Measurements from ENCODE around the gene TIMM23B. TPM values are rescaled to one million over a fixed set of nuclear protein-coding genes. Genes with fewer than 3 reads are reported as not detected.
"Not testable (repeated sequence)": the region's sequence is repeated elsewhere in the genome, so short reads cannot be mapped to it uniquely, and the experiment has no call there.

The TIMM23B gene
- 10 to 100 TPM; 12.4 to 29.9 TPM for total RNA-seq

DNA sequence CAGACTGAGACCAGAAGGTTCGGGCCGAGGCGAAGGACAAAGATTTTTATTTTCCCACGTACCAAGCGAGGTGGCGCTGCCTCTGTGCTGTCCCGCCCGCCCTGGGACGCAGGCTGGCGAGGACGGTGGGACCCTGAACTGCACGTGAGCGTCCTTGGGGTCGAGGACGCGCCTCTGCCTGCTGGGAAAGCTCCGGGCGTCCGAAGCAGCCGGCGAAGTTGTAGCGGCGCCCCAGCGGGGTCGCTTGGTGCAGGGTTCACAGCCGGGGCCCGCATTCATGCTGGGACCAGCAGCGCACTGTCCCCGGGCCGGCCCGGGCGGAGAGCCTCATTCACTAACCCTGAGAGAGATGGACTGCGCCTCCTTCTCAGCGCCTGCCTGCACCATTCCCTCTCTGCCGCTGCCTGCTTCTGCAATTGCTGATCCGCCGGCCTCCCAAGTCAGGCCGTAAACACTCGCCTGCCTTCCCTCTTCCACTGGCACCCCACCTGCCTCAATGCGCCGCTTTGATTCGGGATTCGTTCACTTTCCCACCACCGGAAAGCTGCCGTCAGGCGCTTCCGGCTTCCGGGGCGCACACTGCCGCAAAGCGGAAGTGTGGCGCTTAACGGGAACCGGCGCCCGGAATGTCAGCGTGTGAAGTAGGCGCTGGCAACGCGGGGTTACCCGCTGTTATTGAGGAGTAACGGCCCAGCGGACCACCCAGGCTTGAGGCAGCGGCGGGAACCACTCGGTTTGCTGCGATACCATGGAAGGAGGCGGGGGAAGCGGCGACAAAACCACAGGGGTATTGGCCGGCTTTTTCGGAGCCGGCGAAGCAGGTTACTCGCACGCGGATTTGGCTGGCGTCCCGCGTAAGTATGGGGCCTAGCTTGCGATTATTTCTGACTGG, at the start of gene TIMM23B, which contains the start of gene PARG:
TSS of gene TIMM23B (plus strand) at position 607 of the 892 bp plus-strand sequence. CDS start at position 749, 142 bp downstream.
TSS of gene PARG (minus strand) at position 581 of the 892 bp plus-strand sequence. CDS start at position 279, 302 bp downstream.
- H3K27ac ChIP-seq, result peak within 1 kb of the TSS in 1 of 2 donors; percentile 31
- intact Hi-C loops (cut with DNase I), result not testable (repeated sequence)
- peak; percentile 56 for DNase-seq (ENCODE audit: low spot score)

GRCh38 chr10:49899999-49900398, 41.9 kb upstream of the TIMM23B start:
- H3K36me3 ChIP-seq; H3K27me3 ChIP-seq (replicated peaks; ENCODE audit: insufficient read depth); H3K4me1 ChIP-seq (replicated peaks); H3K4me3 ChIP-seq; DNase-seq (ENCODE audit: low spot score); H3K27ac ChIP-seq; H3K9me3 ChIP-seq; intact Hi-C loops (cut with DNase I): not testable (repeated sequence)
- 88% methylated on average over 2 of the region's 2 CpGs for WGBS

More for the DNA sequence above, at the start of gene TIMM23B, which contains the start of gene PARG:
- WGBS, result under 1% methylated on average over 76 of the region's 81 CpGs
- TF ChIP-seq POLR2AphosphoS5 (IDR thresholded peaks at IDR 0.05), result peak; percentile 83
- not testable (repeated sequence) for H3K36me3 ChIP-seq; H3K27me3 ChIP-seq (replicated peaks; ENCODE audit: insufficient read depth); H3K4me1 ChIP-seq (replicated peaks); H3K9me3 ChIP-seq
- peak within 1 kb of the TSS; percentile 66 to 86 for H3K4me3 ChIP-seq

- H3K4me3 ChIP-seq; H3K36me3 ChIP-seq; intact Hi-C loops (cut with DNase I); H3K27me3 ChIP-seq (replicated peaks; ENCODE audit: insufficient read depth); H3K27ac ChIP-seq; H3K4me1 ChIP-seq (replicated peaks); DNase-seq (ENCODE audit: low spot score); H3K9me3 ChIP-seq: not testable (repeated sequence)
- 88% methylated on average over 3 of the region's 3 CpGs for WGBS
These were observed 41.4 kb upstream of the TIMM23B start for GRCh38 chr10:49900406-49900805.

DNA sequence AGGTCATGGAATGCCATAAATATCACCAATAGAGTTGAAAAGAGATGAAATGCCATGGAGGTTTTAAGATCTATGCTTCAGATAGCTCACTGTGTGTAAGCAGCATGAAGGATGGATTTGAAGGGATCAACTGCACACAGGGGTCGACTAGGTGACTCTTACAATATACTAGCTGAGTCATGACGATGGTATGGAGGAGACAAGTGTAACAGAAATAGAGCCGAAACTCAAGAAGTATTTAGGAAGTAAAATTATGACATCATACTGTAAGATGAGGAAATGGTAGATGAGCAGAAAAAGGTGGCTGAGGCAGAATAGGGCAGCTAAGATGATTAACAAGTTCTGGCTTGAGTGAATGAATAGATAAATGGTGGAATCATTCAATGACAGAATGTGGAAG, 38.0 kb upstream of the TIMM23B start:
- intact Hi-C loops (cut with DNase I), result not testable (repeated sequence)
- 89% methylated on average over 3 of the region's 3 CpGs for WGBS

DNA sequence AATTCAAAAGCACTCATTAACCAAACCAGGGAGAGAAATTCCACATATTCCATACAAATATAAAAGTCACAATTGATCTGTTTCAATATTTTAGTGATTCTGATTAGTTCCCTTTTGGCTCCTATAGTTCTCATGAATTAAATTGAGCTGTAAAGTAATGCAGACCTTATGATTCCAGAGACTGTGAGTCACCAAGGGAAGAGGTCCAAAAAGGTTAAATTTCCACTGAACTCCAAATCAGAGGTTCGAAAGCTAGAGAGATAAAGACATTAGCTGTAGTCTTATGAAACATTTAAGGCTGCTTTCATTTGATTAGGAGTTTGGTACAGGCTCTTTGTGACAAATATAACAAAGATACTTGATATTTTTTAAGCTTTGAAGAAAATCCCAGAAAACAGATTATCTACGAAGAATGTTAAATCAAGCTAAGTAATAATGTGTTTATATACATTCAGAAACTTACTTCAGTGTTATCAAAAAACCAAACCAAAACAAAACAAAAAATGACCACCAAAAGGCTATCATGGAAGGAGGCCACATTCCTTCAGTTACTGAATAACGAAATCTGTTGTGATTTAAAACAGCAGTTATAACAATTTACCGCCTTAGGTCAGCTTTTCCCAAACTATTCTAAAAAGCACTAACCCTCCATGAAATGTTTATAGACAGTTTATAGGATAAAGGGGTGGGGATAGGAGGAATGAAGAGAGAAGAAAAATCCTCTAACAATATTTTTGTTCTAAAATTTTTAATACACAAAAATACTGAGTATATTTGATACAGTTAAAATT, 33.4 kb upstream of the TIMM23B start:
- DNase-seq (ENCODE audit: low spot score); H3K27me3 ChIP-seq (replicated peaks; ENCODE audit: insufficient read depth); H3K36me3 ChIP-seq; intact Hi-C loops (cut with DNase I); H3K27ac ChIP-seq; H3K4me3 ChIP-seq; H3K9me3 ChIP-seq; H3K4me1 ChIP-seq (replicated peaks): not testable (repeated sequence)
- WGBS, result 74% methylated on average over 4 of the region's 4 CpGs

More for the DNA sequence above, 38.0 kb upstream of the TIMM23B start:
- H3K9me3 ChIP-seq; DNase-seq (ENCODE audit: low spot score); H3K27ac ChIP-seq; H3K4me1 ChIP-seq (replicated peaks); H3K36me3 ChIP-seq; H3K27me3 ChIP-seq (replicated peaks; ENCODE audit: insufficient read depth); H3K4me3 ChIP-seq: not testable (repeated sequence)

DNA sequence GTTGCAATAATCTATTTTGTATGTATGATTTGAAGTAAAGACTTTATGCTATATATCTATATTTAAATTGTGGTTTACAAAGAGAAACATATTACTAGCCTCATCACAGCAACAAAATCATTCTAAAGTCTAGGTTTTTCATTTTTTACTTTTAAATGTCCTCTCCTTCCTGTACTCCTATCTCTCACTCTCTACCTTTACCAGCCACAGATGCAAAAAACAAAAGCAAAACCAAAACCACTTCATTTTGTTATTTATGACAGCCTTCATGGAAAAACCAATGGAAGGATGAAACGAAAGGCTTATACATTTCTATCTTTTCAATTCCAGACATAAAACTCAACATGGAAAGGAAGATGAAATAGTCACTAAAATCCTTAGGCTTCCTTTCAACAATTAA, 31.6 kb upstream of the TIMM23B start:
- H3K36me3 ChIP-seq; H3K27me3 ChIP-seq (replicated peaks; ENCODE audit: insufficient read depth); H3K9me3 ChIP-seq; H3K27ac ChIP-seq; H3K4me3 ChIP-seq; DNase-seq (ENCODE audit: low spot score); H3K4me1 ChIP-seq (replicated peaks); intact Hi-C loops (cut with DNase I): not testable (repeated sequence)
- WGBS, result no CpG with 5 or more reads among the region's 1 CpG

GRCh38 chr10:49916451-49916850, 25.4 kb upstream of the TIMM23B start:
- DNase-seq (ENCODE audit: low spot score); H3K27ac ChIP-seq; H3K27me3 ChIP-seq (replicated peaks; ENCODE audit: insufficient read depth); H3K9me3 ChIP-seq; H3K4me1 ChIP-seq (replicated peaks); H3K4me3 ChIP-seq; intact Hi-C loops (cut with DNase I); H3K36me3 ChIP-seq: not testable (repeated sequence)

DNA sequence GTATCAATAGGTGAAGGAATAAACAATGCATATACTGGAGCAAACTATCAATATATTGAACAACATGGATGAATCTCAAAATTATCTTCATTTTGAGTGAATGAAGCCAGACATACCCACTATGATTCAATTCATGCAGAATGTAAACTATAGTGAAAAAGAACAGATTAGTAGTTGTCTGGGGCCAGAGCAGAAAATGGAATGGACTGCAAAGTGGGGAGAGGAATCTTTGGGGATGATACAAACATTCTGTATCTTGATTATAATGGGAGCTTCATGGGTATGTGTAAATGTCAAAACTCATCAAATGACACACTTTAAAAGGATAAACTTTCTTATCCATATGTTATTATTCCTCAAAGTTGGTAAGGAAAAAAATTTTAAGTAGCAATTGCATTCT, 23.9 kb upstream of the TIMM23B start:
- H3K36me3 ChIP-seq; intact Hi-C loops (cut with DNase I): not testable (repeated sequence)

GRCh38 chr10:49922041-49922440, 19.8 kb upstream of the TIMM23B start:
- H3K27me3 ChIP-seq (replicated peaks; ENCODE audit: insufficient read depth); H3K4me1 ChIP-seq (replicated peaks); intact Hi-C loops (cut with DNase I); H3K4me3 ChIP-seq; H3K9me3 ChIP-seq; DNase-seq (ENCODE audit: low spot score); H3K27ac ChIP-seq; H3K36me3 ChIP-seq: not testable (repeated sequence)
- 72% methylated on average over 4 of the region's 4 CpGs for WGBS

More for the DNA sequence above, 23.9 kb upstream of the TIMM23B start:
- not testable (repeated sequence) for H3K27me3 ChIP-seq (replicated peaks; ENCODE audit: insufficient read depth); H3K27ac ChIP-seq; DNase-seq (ENCODE audit: low spot score); H3K9me3 ChIP-seq; H3K4me1 ChIP-seq (replicated peaks); H3K4me3 ChIP-seq

- H3K4me1 ChIP-seq (replicated peaks); H3K4me3 ChIP-seq; H3K27me3 ChIP-seq (replicated peaks; ENCODE audit: insufficient read depth); H3K36me3 ChIP-seq; intact Hi-C loops (cut with DNase I); H3K9me3 ChIP-seq; DNase-seq (ENCODE audit: low spot score); H3K27ac ChIP-seq: not testable (repeated sequence)
- WGBS, result 91% methylated on average over 4 of the region's 4 CpGs
These were observed 18.3 kb upstream of the TIMM23B start for GRCh38 chr10:49923572-49923971.

DNA sequence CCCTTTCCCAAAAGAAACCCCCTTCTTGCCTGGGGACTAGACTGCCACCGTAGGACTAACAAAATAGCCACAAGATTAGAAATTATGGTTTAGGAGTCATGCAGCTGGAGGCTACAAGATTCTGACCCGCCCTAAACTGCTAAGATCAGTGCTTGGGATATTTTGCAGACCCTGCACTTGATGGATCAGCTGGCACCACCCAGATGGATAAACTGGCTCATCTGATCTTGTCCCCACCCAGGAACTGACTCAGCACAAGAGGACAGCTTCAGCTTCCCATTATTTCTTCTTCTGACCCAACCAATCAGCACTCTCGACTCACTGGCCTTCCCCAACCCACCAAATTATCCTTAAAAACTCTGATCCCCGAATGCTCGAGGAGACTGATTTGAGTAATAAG, 10.6 kb upstream of the TIMM23B start:
- WGBS, result 97% methylated on average over 5 of the region's 5 CpGs
- intact Hi-C loops (cut with DNase I); H3K36me3 ChIP-seq: not testable (repeated sequence)

More for the DNA sequence above, 10.6 kb upstream of the TIMM23B start:
- not testable (repeated sequence) for H3K9me3 ChIP-seq; H3K27ac ChIP-seq; H3K4me1 ChIP-seq (replicated peaks); H3K27me3 ChIP-seq (replicated peaks; ENCODE audit: insufficient read depth); H3K4me3 ChIP-seq; DNase-seq (ENCODE audit: low spot score)
